ENCODE measurements around the gene COA8. TPM values are rescaled to one million over a fixed set of nuclear protein-coding genes. Genes with fewer than 3 reads are reported as not detected.

Gene COA8
- total and polyA plus RNA-seq, 10 donors: 15.2 to 39.5 (median 22.2) TPM

DNA sequence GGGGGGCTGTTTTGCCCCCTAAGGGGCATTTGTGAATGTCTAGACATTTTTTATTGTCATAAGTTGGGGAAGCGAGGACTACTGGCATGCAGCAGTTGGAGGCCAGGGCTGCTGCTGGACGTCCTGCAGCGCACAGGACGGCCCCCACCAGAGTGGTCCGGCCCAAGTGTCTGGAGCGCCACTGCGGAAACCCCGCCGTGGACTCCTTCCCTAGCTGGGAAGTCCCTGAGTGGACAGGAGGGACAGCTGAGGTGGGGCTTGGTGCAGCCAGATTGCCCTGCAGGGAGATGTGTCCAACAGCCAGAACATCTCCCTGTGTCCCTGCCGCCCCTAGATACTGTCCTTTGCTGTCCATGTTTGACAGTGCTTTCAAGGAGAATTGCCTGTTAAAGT is 45.6 kb upstream of the COA8 start:
- Histone ChIP-seq H3K27ac (peak overlapping the region in 1 of 8 donors; percentile 33), H3K9me3 (no peaks in the 10 kb centered on the region), H3K4me3 (no peak overlapping the region), H3K27me3 (replicated peaks in 1 of 7) (peaks cover 0 to 33% (median 17%) of the 10 kb centered on the region in 7 donors), H3K4me1 (peaks cover 22 to 63% (median 50%) of the 10 kb centered on the region in 6 donors), H3K36me3 (peaks cover 0 to 12% (median 0%) of the 10 kb centered on the region in 6 donors)
- DNase-seq: peak; percentile 68
- TF ChIP-seq, protein P1, sequence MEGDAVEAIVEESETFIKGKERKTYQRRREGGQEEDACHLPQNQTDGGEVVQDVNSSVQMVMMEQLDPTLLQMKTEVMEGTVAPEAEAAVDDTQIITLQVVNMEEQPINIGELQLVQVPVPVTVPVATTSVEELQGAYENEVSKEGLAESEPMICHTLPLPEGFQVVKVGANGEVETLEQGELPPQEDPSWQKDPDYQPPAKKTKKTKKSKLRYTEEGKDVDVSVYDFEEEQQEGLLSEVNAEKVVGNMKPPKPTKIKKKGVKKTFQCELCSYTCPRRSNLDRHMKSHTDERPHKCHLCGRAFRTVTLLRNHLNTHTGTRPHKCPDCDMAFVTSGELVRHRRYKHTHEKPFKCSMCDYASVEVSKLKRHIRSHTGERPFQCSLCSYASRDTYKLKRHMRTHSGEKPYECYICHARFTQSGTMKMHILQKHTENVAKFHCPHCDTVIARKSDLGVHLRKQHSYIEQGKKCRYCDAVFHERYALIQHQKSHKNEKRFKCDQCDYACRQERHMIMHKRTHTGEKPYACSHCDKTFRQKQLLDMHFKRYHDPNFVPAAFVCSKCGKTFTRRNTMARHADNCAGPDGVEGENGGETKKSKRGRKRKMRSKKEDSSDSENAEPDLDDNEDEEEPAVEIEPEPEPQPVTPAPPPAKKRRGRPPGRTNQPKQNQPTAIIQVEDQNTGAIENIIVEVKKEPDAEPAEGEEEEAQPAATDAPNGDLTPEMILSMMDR (IDR thresholded peaks at IDR 0.05 in 8 of 11, conservative IDR thresholded peaks at IDR 0.05 in 3 of 11): no peak
- no peak for TF ChIP-seq POLR2AphosphoS5 (IDR thresholded peaks at IDR 0.05)
- no peak for TF ChIP-seq POLR2A (IDR thresholded peaks at IDR 0.05)
- 68 to 87% (median 72%) methylated on average over 10 of the region's 10 CpGs for WGBS, 5 donors
- intact Hi-C loops (cut with DNase I; ENCODE audit: low total_unique reads): loop anchor here (5.0 kb wide), 1 partner anchor 35 kb away; no protein-coding TSS in a partner anchor

DNA sequence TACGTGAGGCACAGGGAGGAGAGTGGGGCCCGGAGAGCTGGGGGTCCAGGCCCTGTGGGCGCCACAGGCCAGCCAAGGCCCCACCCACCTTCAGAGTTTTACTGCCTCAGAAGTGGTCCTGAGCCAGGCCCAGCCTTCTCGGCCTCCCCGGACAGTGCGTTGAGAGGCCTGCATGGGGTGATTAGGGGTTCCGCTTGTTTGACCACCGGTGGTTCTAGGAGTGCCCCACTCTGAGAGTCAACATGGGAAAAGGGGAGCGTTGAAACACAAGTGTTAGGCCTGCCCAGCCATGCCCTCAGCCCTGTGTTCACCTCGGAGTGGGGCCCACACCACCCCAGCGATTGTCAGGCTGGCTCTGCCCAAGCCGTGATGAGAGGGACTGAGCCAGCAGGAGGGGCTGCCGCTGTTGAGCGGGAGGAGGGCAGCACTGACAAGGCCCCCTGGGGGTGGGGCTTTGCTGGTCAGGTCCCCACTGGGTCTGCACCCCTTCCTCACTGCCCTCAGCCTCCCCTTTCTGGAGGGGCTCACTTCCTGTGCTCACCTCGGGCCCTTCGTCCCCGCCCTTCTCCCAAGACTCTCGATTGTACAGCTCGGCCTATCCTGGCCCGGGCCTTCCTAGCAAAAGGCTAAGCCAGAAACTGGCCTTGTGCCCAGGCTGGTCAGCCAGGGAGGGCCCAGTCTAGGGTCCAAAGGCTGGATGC is 44.9 kb upstream of the COA8 start:
- DNase-seq: peak; percentile 73
- Histone ChIP-seq H3K4me1 (peaks cover 24 to 63% (median 54%) of the 10 kb centered on the region in 6 donors), H3K9me3 (no peaks in the 10 kb centered on the region), H3K4me3 (no peak overlapping the region), H3K27ac (peak overlapping the region in 2 of 8 donors; percentile 5 to 33), H3K27me3 (replicated peaks in 1 of 7) (peaks cover 0 to 40% (median 20%) of the 10 kb centered on the region in 7 donors), H3K36me3 (peaks cover 0 to 5% (median 0%) of the 10 kb centered on the region in 6 donors)
- intact Hi-C loops (cut with DNase I; ENCODE audit: low total_unique reads): loop anchor here (5.0 kb wide), 1 partner anchor 34 kb away; no protein-coding TSS in a partner anchor
- WGBS, 5 donors: 56 to 78% (median 61%) methylated on average over 15 to 20 of the region's 20 CpGs
- TF ChIP-seq, protein P1 (IDR thresholded peaks at IDR 0.05 in 8 of 11, conservative IDR thresholded peaks at IDR 0.05 in 3 of 11): no peak
- TF ChIP-seq POLR2AphosphoS5 (IDR thresholded peaks at IDR 0.05) (no peak), POLR2A (IDR thresholded peaks at IDR 0.05) (no peak)

GRCh38 chr14:103518422-103519042 is 44.2 kb upstream of the COA8 start:
- peaks cover 0 to 47% (median 24%) of the 10 kb centered on the region in 7 donors for H3K27me3 ChIP-seq (replicated peaks in 1 of 7)
- peaks cover 28 to 63% (median 56%) of the 10 kb centered on the region in 6 donors for H3K4me1 ChIP-seq
- no peak overlapping the region for H3K4me3 ChIP-seq
- WGBS, 5 donors: 44 to 70% (median 48%) methylated on average over 3 to 9 of the region's 9 CpGs
- no peaks in the 10 kb centered on the region for H3K36me3 ChIP-seq
- H3K9me3 ChIP-seq: no peaks in the 10 kb centered on the region
- TF ChIP-seq POLR2A (IDR thresholded peaks at IDR 0.05) (no peak), POLR2AphosphoS5 (IDR thresholded peaks at IDR 0.05) (peak; percentile 14 to 63 (median 56))
- TF ChIP-seq, protein P1 (IDR thresholded peaks at IDR 0.05 in 8 of 11, conservative IDR thresholded peaks at IDR 0.05 in 3 of 11): peak; percentile 73 to 92 (median 89)
- DNase-seq: peak; percentile 91
- intact Hi-C loops (cut with DNase I; ENCODE audit: low total_unique reads): loop anchor here (5.0 kb wide), 1 partner anchor 34 kb away; no protein-coding TSS in a partner anchor
- H3K27ac ChIP-seq: peak overlapping the region in 3 of 8 donors; percentile 5 to 33 (median 18)

All from spleen (tissue), 11 donors.